Fibroblast of lung (primary cell): Measurements from ENCODE around the gene ITGA8. TPM values are rescaled to one million over a fixed set of nuclear protein-coding genes. Genes with fewer than 3 reads are reported as not detected.

Experiments
- DNase-seq, 2 donors: peaks; one replicate each; pipeline versions ENCODE4 v3.0.0 to v3.0.0-alpha.2; 2010; ENCODE audit warnings: low read depth in 2 of 2
- H2AFZ ChIP-seq: 2 replicates; pipeline ENCODE4 v1.5.1; 2012; ENCODE audit warnings: low read length, control low read depth, inconsistent platforms
- H3K27ac ChIP-seq: 2 replicates; pipeline ENCODE4 v1.5.1; 2011; ENCODE audit warnings: low read length, control low read depth; ENCODE audit not compliant: insufficient read depth
- H3K27me3 ChIP-seq: 2 replicates; pipeline ENCODE4 v1.5.1; 2011; ENCODE audit warnings: mild to moderate bottlenecking, low read length; ENCODE audit not compliant: control insufficient read depth, insufficient read depth
- H3K36me3 ChIP-seq: 2 replicates; pipeline ENCODE4 v1.5.1; 2011; ENCODE audit warnings: low read length; ENCODE audit not compliant: control insufficient read depth, insufficient read depth
- H3K4me1 ChIP-seq: 2 replicates; pipeline ENCODE4 v1.5.1; 2011; ENCODE audit warnings: low read length; ENCODE audit not compliant: control insufficient read depth, insufficient read depth; ENCODE audit errors: extremely low read depth
- H3K4me2 ChIP-seq: 2 replicates; pipeline ENCODE4 v1.5.1; 2011; ENCODE audit warnings: low read length, control low read depth; ENCODE audit not compliant: insufficient read depth; ENCODE audit errors: extremely low read depth
- H3K4me3 ChIP-seq, 4 experiments: fragments of 200-600 bp in 1 of 4; sonication (generic) in 1 of 4; replicated peaks in 1 of 4; 2 replicates each; pipeline ENCODE4 v1.5.1; 2011 to 2016; ENCODE audit warnings: low read length in 4 of 4, low read depth in 3 of 4, mild to moderate bottlenecking in 3 of 4, control low read depth in 2 of 4, inconsistent platforms in 1 of 4, mixed read lengths in 1 of 4; ENCODE audit not compliant: insufficient read depth in 1 of 4; ENCODE audit errors: control extremely low read depth in 1 of 4
- H3K79me2 ChIP-seq: 2 replicates; pipeline ENCODE4 v1.5.1; 2012; ENCODE audit warnings: mild to moderate bottlenecking, low read length, inconsistent platforms; ENCODE audit not compliant: control insufficient read depth, insufficient read depth
- H3K9ac ChIP-seq: 2 replicates; pipeline ENCODE4 v1.5.1; 2011; ENCODE audit warnings: mild to moderate bottlenecking, low read length, control low read depth; ENCODE audit not compliant: insufficient read depth
- H3K9me3 ChIP-seq: 2 replicates; pipeline ENCODE4 v1.5.1; 2012; ENCODE audit warnings: low read depth, low read length; ENCODE audit not compliant: control insufficient read depth, insufficient read depth
- H4K20me1 ChIP-seq: 2 replicates; pipeline ENCODE4 v1.5.1; 2011; ENCODE audit warnings: low read length; ENCODE audit not compliant: control insufficient read depth, insufficient read depth; ENCODE audit errors: extremely low read depth
- EZH2 ChIP-seq: IDR thresholded peaks from 2 replicates; pipeline ENCODE4 v1.5.1; 2012; ENCODE audit warnings: low read length, control low read depth, mild to moderate bottlenecking; ENCODE audit errors: missing control alignments
- polyA plus RNA-seq, 2 donors: library from polyadenylated mRNA; depleted of rRNA in 1 of 2; stranded (reverse) in 1 of 2; unstranded in 1 of 2; fragments of >200 nt; gene quantifications; 2 replicates each; pipeline ENCODE4 v1.2.1, GENCODE V29; 2011 to 2012; ENCODE audit warnings: missing spikeins in 1 of 2
- total RNA-seq: library from RNA; depleted of rRNA; stranded (reverse); fragments of >200 nt; gene quantifications from 2 replicates; pipeline ENCODE4 v1.2.1, GENCODE V29; 2014
- TF ChIP-seq, protein P1 (sequence below), 2 donors: IDR thresholded peaks in 1 of 2; conservative IDR thresholded peaks in 1 of 2; 1 replicate in 1 of 2; 2 replicates in 1 of 2; pipeline ENCODE4 v1.5.1; 2011 to 2012; ENCODE audit warnings: low read length in 2 of 2, control low read depth in 1 of 2, inconsistent platforms in 1 of 2, low read depth in 1 of 2, mild to moderate bottlenecking in 1 of 2

ITGA8 gene
- total and polyA plus RNA-seq, 2 donors (not counting 1 experiment from before 2014, with no cell fraction given): 0.62 to 0.99 TPM

DNA sequence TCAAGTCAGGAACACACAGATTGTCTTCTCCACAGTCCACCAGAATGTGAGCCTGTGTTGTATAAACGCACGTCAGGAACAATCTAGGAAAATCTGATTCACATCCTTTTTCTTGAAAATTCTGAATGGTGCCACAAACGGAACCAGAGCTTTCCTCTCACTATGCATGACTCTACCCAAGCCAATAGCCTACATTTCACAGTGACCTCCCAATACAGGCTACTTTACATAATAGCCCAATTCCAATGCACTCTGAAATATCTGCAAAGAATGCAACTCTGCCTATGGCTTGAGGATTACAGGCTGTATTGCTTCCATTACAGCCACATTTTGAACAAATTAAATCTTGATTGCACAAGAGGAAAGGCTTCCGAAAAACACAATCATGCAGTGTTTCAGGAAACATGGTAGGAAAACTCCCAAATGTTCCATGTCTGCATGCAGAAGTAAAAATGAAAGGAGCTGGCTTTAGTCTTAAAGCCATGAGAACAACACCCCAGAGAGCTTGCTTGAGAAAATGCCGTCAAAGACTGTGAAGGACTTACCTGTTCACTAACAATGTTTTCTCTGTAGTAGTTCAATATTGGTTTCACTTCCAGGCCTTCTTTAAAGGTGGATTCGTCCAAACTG, 113.9 kb downstream of the ITGA8 start:
- DNase-seq: no peak
- H3K4me1 ChIP-seq: no peaks in the 10 kb centered on the region
- H3K27ac ChIP-seq: no peak overlapping the region
- H3K9ac ChIP-seq: no peak overlapping the region
- H3K79me2 ChIP-seq: no peaks in the 10 kb centered on the region
- no peak overlapping the region for H3K4me3 ChIP-seq
- TF ChIP-seq, protein P1, sequence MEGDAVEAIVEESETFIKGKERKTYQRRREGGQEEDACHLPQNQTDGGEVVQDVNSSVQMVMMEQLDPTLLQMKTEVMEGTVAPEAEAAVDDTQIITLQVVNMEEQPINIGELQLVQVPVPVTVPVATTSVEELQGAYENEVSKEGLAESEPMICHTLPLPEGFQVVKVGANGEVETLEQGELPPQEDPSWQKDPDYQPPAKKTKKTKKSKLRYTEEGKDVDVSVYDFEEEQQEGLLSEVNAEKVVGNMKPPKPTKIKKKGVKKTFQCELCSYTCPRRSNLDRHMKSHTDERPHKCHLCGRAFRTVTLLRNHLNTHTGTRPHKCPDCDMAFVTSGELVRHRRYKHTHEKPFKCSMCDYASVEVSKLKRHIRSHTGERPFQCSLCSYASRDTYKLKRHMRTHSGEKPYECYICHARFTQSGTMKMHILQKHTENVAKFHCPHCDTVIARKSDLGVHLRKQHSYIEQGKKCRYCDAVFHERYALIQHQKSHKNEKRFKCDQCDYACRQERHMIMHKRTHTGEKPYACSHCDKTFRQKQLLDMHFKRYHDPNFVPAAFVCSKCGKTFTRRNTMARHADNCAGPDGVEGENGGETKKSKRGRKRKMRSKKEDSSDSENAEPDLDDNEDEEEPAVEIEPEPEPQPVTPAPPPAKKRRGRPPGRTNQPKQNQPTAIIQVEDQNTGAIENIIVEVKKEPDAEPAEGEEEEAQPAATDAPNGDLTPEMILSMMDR (conservative IDR thresholded peaks at IDR 0.05 in 1 of 2, IDR thresholded peaks at IDR 0.05 in 1 of 2; ENCODE audit: low read depth in 1 of 2, low read length in 2 of 2): no peak
- no peak for TF ChIP-seq EZH2
- no peaks in the 10 kb centered on the region for H3K9me3 ChIP-seq
- no peaks in the 10 kb centered on the region for H3K36me3 ChIP-seq
- H3K4me2 ChIP-seq: no peak overlapping the region
- no peaks in the 10 kb centered on the region for H3K27me3 ChIP-seq
- H4K20me1 ChIP-seq: no peaks in the 10 kb centered on the region
- H2AFZ ChIP-seq: no peak overlapping the region

DNA sequence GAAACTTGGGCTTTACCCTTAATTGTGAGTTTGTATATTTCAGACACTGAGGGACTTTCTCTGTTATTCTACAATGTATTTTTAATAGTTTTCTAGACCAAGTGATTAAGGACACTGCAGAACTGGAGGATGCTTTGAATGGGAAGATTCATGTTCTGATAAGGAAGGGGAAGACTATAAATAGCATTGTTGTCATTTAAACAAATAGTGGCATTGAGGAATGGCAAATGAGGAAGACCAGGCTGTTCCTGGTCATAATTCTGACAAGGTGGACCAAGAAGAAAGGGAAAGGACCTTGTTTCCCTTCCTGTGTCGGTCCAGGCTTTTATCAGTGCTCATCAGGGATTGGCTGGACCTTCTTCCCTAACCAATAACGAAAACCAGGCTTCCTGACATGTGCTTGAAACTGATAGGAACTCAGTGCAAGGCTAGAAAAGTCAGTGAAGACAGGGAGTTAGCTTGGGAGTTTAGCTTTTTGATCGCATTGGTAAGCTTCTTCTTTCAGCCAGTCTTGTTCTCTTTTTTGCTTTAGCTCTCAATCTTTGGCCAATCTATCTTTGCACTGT, 116.2 kb downstream of the ITGA8 start:
- H3K9ac ChIP-seq: no peak overlapping the region
- no peaks in the 10 kb centered on the region for H4K20me1 ChIP-seq
- H3K79me2 ChIP-seq: no peaks in the 10 kb centered on the region
- no peaks in the 10 kb centered on the region for H3K36me3 ChIP-seq
- H3K4me1 ChIP-seq: no peaks in the 10 kb centered on the region
- no peak for DNase-seq
- no peak overlapping the region for H3K4me3 ChIP-seq
- no peak for TF ChIP-seq EZH2
- TF ChIP-seq, protein P1 (conservative IDR thresholded peaks at IDR 0.05 in 1 of 2, IDR thresholded peaks at IDR 0.05 in 1 of 2; ENCODE audit: low read depth in 1 of 2, low read length in 2 of 2): no peak
- H3K27me3 ChIP-seq: no peaks in the 10 kb centered on the region
- H2AFZ ChIP-seq: no peak overlapping the region
- H3K9me3 ChIP-seq: no peaks in the 10 kb centered on the region
- no peak overlapping the region for H3K4me2 ChIP-seq
- H3K27ac ChIP-seq: no peak overlapping the region

DNA sequence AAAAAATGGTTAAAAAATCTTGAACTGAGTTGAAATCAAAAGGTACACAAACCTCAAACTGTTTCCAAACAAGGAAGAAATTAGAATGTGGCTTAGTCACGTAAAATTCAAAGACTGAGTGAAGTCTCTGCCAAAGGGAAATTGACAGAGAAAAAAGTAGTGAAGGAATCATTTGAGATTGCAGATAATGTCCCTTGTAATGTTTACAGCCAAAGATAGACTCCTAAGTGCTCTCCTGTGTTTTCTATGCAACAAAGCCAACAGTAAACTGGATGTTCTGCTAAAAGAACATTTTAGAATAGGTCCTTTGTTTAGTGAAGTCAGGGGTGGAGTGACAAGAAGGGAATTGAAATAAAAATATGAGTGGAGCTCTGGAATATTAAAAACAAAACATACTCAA, 117.9 kb downstream of the ITGA8 start:
- no peaks in the 10 kb centered on the region for H3K27me3 ChIP-seq
- H3K79me2 ChIP-seq: no peaks in the 10 kb centered on the region
- H3K9ac ChIP-seq: no peak overlapping the region
- no peak for DNase-seq
- no peak for TF ChIP-seq EZH2
- TF ChIP-seq, protein P1 (conservative IDR thresholded peaks at IDR 0.05 in 1 of 2, IDR thresholded peaks at IDR 0.05 in 1 of 2; ENCODE audit: low read depth in 1 of 2, low read length in 2 of 2): no peak
- no peak overlapping the region for H3K27ac ChIP-seq
- H4K20me1 ChIP-seq: no peaks in the 10 kb centered on the region
- no peak overlapping the region for H3K4me3 ChIP-seq
- no peaks in the 10 kb centered on the region for H3K4me1 ChIP-seq
- no peak overlapping the region for H3K4me2 ChIP-seq
- H2AFZ ChIP-seq: no peak overlapping the region
- H3K36me3 ChIP-seq: no peaks in the 10 kb centered on the region
- H3K9me3 ChIP-seq: no peaks in the 10 kb centered on the region
